ENCODE measurements around the gene SOX14. TPM values are rescaled to one million over a fixed set of nuclear protein-coding genes. Genes with fewer than 3 reads are reported as not detected.

SOX14 gene
- polyA plus RNA-seq, 1 of the 3 experiments (the other 2 are of a cell fraction) = not detected

DNA sequence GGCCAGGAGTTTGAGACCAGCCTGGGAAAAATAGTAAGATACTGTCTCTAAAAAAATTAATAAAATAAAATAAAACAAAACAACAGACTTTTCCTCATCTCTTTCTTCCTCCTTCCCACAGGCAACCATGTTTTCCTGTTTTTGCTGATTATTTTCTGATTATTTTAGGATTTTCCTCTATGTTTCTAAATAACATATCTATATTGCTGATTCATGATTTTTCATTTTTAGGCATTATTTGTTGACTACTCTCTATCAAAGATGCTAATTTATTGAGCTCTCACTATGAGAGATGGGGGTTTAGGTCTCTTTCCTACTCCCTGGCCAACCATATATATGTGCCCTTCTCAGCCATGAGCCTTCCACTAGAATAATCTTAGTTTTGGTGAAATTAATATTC lies 45.4 kb downstream of the SOX14 start:
- no peak for TF ChIP-seq RAD21 (IDR thresholded peaks at IDR 0.05; ENCODE audit: low read length)
- TF ChIP-seq RXRA (IDR thresholded peaks at IDR 0.05; ENCODE audit: borderline replicate concordance, low read depth) = no peak
- TF ChIP-seq, protein P1, sequence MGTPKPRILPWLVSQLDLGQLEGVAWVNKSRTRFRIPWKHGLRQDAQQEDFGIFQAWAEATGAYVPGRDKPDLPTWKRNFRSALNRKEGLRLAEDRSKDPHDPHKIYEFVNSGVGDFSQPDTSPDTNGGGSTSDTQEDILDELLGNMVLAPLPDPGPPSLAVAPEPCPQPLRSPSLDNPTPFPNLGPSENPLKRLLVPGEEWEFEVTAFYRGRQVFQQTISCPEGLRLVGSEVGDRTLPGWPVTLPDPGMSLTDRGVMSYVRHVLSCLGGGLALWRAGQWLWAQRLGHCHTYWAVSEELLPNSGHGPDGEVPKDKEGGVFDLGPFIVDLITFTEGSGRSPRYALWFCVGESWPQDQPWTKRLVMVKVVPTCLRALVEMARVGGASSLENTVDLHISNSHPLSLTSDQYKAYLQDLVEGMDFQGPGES (IDR thresholded peaks at IDR 0.05; ENCODE audit: low read depth, low read length) = no peak
- TF ChIP-seq FOXM1 (IDR thresholded peaks at IDR 0.05; ENCODE audit: low read depth) = no peak
- no peak for TF ChIP-seq JUND (IDR thresholded peaks at IDR 0.05)
- no peak for TF ChIP-seq EZH2phosphoT487 (IDR thresholded peaks at IDR 0.05; ENCODE audit: borderline replicate concordance, low read depth)
- no peak for TF ChIP-seq ELF1 (IDR thresholded peaks at IDR 0.05)
- TF ChIP-seq, protein P2, sequence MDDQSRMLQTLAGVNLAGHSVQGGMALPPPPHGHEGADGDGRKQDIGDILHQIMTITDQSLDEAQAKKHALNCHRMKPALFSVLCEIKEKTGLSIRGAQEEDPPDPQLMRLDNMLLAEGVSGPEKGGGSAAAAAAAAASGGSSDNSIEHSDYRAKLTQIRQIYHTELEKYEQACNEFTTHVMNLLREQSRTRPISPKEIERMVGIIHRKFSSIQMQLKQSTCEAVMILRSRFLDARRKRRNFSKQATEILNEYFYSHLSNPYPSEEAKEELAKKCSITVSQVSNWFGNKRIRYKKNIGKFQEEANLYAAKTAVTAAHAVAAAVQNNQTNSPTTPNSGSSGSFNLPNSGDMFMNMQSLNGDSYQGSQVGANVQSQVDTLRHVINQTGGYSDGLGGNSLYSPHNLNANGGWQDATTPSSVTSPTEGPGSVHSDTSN (IDR thresholded peaks at IDR 0.05) = no peak
- TF ChIP-seq GABPA (IDR thresholded peaks at IDR 0.05; ENCODE audit: low read depth) = no peak
- TF ChIP-seq TEAD4 (IDR thresholded peaks at IDR 0.05; ENCODE audit: borderline replicate concordance, insufficient read depth) = no peak
- TF ChIP-seq FOSL2 (IDR thresholded peaks at IDR 0.05; ENCODE audit: borderline replicate concordance, low read depth) = no peak
- CTCF ChIA-PET = no interaction called here
- H3K27me3 ChIP-seq (ENCODE audit: insufficient read depth) = no peaks in the 10 kb centered on the region

DNA sequence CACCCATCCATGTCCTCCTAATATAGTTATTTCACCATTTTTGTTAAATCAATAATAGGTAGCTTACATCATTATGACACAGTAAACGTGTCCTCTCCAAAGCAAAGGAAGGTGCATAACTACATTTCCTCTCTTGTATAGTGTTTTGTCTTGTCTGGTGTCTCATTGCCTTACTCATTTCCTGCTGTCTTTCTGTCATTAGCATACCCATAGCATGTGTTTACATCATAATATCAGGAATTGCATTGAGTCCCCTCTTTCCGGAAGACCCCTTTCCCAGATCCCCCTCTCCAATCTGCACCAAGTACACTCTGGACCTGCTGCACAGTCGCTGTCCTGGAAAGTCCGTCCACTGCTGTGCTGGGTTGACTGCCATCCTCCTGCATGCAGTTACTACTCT lies 47.9 kb downstream of the SOX14 start:
- Histone ChIP-seq H2AFZ (ENCODE audit: low read depth) (no peak overlapping the region), H3K9me3 (no peaks in the 10 kb centered on the region), H3K79me2 (ENCODE audit: insufficient read depth) (no peaks in the 10 kb centered on the region), H3F3A (replicated peaks; ENCODE audit: insufficient read depth) (no peaks in the 10 kb centered on the region), H3K4me1 (ENCODE audit: control insufficient read depth in 1 of 2, insufficient read depth in 2 of 2, low read depth in 1 of 2, low read length in 1 of 2) (no peaks in the 10 kb centered on the region), H3K36me3 (replicated peaks in 1 of 2; ENCODE audit: control insufficient read depth in 1 of 2, insufficient read depth in 2 of 2, low read length in 1 of 2) (no peaks in the 10 kb centered on the region), H4K20me1 (ENCODE audit: insufficient read depth) (no peaks in the 10 kb centered on the region), H3K9me2 (no peaks in the 10 kb centered on the region), H3K27me3 (ENCODE audit: insufficient read depth) (no peaks in the 10 kb centered on the region), H3K27ac (ENCODE audit: low read depth in 2 of 2, low read length in 1 of 2) (no peak overlapping the region), H3K4me2 (no peak overlapping the region), H3K4me3 (ENCODE audit: low read depth in 2 of 2, low read length in 1 of 2) (no peak overlapping the region), H3K9ac (no peak overlapping the region)
- ChIA-PET CTCF (interaction anchor here (1.1 to 1.4 kb wide), 2 partner anchors 159 to 711 kb away, joined by 3 to 5 read pairs; no protein-coding TSS in a partner anchor), POLR2A (no interaction called here)
- TF ChIP-seq RFX5 (IDR thresholded peaks at IDR 0.05; ENCODE audit: low read length) (no peak), POLR2AphosphoS5 (IDR thresholded peaks at IDR 0.05; ENCODE audit: low read depth, low read length) (no peak), FOXJ3 (CRISPR knock-in tag; IDR thresholded peaks at IDR 0.05) (no peak), MXI1 (IDR thresholded peaks at IDR 0.05; ENCODE audit: low read depth, low read length) (no peak), GABPA (IDR thresholded peaks at IDR 0.05; ENCODE audit: low read depth) (no peak), SMC3 (IDR thresholded peaks at IDR 0.05; ENCODE audit: low read depth, low read length) (no peak), NRF1 (IDR thresholded peaks at IDR 0.05; ENCODE audit: low read depth, low read length) (no peak), TAF1 (IDR thresholded peaks at IDR 0.05; ENCODE audit: borderline replicate concordance, low read depth, low read length) (no peak), RXRA (IDR thresholded peaks at IDR 0.05; ENCODE audit: borderline replicate concordance, low read depth) (no peak), ELF1 (IDR thresholded peaks at IDR 0.05) (no peak)
- TF ChIP-seq, protein P3, sequence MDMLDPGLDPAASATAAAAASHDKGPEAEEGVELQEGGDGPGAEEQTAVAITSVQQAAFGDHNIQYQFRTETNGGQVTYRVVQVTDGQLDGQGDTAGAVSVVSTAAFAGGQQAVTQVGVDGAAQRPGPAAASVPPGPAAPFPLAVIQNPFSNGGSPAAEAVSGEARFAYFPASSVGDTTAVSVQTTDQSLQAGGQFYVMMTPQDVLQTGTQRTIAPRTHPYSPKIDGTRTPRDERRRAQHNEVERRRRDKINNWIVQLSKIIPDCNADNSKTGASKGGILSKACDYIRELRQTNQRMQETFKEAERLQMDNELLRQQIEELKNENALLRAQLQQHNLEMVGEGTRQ (IDR thresholded peaks at IDR 0.05; ENCODE audit: borderline replicate concordance, low read depth, low read length) = no peak
- TF ChIP-seq, protein P1 (IDR thresholded peaks at IDR 0.05; ENCODE audit: low read depth, low read length) = no peak
- 30% methylated on average over 4 of the region's 4 CpGs for WGBS (ENCODE audit: low lambda C conversion rate)
- no peak for DNase-seq

More for the DNA sequence above, 45.4 kb downstream of the SOX14 start:
- no peaks in the 10 kb centered on the region for H3K9me3 ChIP-seq
- H4K20me1 ChIP-seq (ENCODE audit: insufficient read depth) = no peaks in the 10 kb centered on the region
- H3K36me3 ChIP-seq (replicated peaks in 1 of 2; ENCODE audit: control insufficient read depth in 1 of 2, insufficient read depth in 2 of 2, low read length in 1 of 2) = no peaks in the 10 kb centered on the region
- no peaks in the 10 kb centered on the region for H3F3A ChIP-seq (replicated peaks; ENCODE audit: insufficient read depth)
- H3K4me2 ChIP-seq = no peak overlapping the region
- no peaks in the 10 kb centered on the region for H3K79me2 ChIP-seq (ENCODE audit: insufficient read depth)
- H3K4me1 ChIP-seq (ENCODE audit: control insufficient read depth in 1 of 2, insufficient read depth in 2 of 2, low read depth in 1 of 2, low read length in 1 of 2) = no peaks in the 10 kb centered on the region
- no peak overlapping the region for H3K4me3 ChIP-seq (ENCODE audit: low read depth in 2 of 2, low read length in 1 of 2)
- no peak for DNase-seq
- H3K9me2 ChIP-seq = no peaks in the 10 kb centered on the region
- no peak overlapping the region for H3K27ac ChIP-seq (ENCODE audit: low read depth in 2 of 2, low read length in 1 of 2)
- no peak overlapping the region for H2AFZ ChIP-seq (ENCODE audit: low read depth)
- POLR2A ChIA-PET = no interaction called here
- no peak overlapping the region for H3K9ac ChIP-seq

All from SK-N-SH (cell line).